ENCODE measurements around the gene WIPI1.

GRCh38 chr17:68495081-68495480 is 37.8 kb upstream of the WIPI1 start:
- TF ChIP-seq CTCF (IDR thresholded peaks at IDR 0.05; ENCODE audit: low read depth, low read length): no peak
- TF ChIP-seq POLR2A (IDR thresholded peaks at IDR 0.05; ENCODE audit: extremely low read depth, insufficient read length): no peak
- no peak for TF ChIP-seq MYC (IDR thresholded peaks at IDR 0.05; ENCODE audit: low read depth, low read length)

All from NB4 (cell line).